K562 (cell line): Measurements from ENCODE around the gene FOXB2. TPM values are rescaled to one million over a fixed set of nuclear protein-coding genes. Genes with fewer than 3 reads are reported as not detected.

ENCODE experiments used
- CBFA2T3 ChIP-seq: fragments of 450-650 bp; IDR thresholded peaks from 2 replicates; pipeline ENCODE4 v1.6.1; 2017
- MCM7 ChIP-seq, 2 experiments: fragments of 450-650 bp; IDR thresholded peaks; 2 replicates each; pipeline ENCODE4 v1.6.1; 2016 to 2018
- PHB2 ChIP-seq: fragments of 450-650 bp; IDR thresholded peaks from 2 replicates; pipeline ENCODE4 v1.6.1; 2017; ENCODE audit warnings: low read depth
- RBM25 ChIP-seq: fragments of 200-400 bp; formaldehyde crosslinking; IDR thresholded peaks from 2 replicates; pipeline ENCODE4 v1.6.1; 2018; ENCODE audit warnings: low read length, low read depth, moderate library complexity; ENCODE audit not compliant: severe bottlenecking
- ZNF311 ChIP-seq: fragments of 250-450 bp; sonication (Bioruptor Pico); IDR thresholded peaks from 2 replicates; pipeline ENCODE4 v1.4.0; 2020; ENCODE audit warnings: mild to moderate bottlenecking, moderate library complexity
- polyA plus RNA-seq, 8 experiments: library from polyadenylated mRNA; depleted of rRNA in 4 of 8; stranded (reverse) in 5 of 8; unstranded in 3 of 8; fragments of >200 nt; fragmentation: Nextera tagmentation in 2 of 8; fragmentation: Illumina TruSeq in 1 of 8; extraction: Ambion mirVana in 2 of 8; extraction: Trizol in 1 of 8; gene quantifications; 2 replicates each; pipeline versions ENCODE4 v1.2.1 to v1.2.3, GENCODE V29; 2011 to 2014; ENCODE audit warnings: inconsistent platforms in 1 of 8, missing spikeins in 1 of 8
- total RNA-seq, 7 experiments: library from RNA; depleted of rRNA in 6 of 7; stranded (reverse); fragments of >200 nt in 6 of 7; fragmentation: Illumina TruSeq in 2 of 7; extraction: Trizol in 2 of 7; gene quantifications; 2 replicates each; pipeline versions ENCODE4 v1.2.1 to v1.2.3, GENCODE V29; 2011 to 2021; ENCODE audit warnings: low replicate concordance in 1 of 7
- TF ChIP-seq, protein P1 (sequence below): sonication (generic); formaldehyde crosslinking; IDR thresholded peaks from 2 replicates; pipeline ENCODE4 v1.8.0; 2022; ENCODE audit warnings: mild to moderate bottlenecking, low read depth, missing genetic modification reagents
- TF ChIP-seq, protein P2 (sequence below): fragments of 450-650 bp; IDR thresholded peaks from 2 replicates; pipeline ENCODE4 v1.6.1; 2018; ENCODE audit warnings: mild to moderate bottlenecking, low read depth; ENCODE audit not compliant: partially characterized antibody

Gene FOXB2
- total and polyA plus RNA-seq, 9 of the 15 experiments (the other 6 are each of a cell fraction or from before 2014, with no cell fraction given) = not detected

DNA sequence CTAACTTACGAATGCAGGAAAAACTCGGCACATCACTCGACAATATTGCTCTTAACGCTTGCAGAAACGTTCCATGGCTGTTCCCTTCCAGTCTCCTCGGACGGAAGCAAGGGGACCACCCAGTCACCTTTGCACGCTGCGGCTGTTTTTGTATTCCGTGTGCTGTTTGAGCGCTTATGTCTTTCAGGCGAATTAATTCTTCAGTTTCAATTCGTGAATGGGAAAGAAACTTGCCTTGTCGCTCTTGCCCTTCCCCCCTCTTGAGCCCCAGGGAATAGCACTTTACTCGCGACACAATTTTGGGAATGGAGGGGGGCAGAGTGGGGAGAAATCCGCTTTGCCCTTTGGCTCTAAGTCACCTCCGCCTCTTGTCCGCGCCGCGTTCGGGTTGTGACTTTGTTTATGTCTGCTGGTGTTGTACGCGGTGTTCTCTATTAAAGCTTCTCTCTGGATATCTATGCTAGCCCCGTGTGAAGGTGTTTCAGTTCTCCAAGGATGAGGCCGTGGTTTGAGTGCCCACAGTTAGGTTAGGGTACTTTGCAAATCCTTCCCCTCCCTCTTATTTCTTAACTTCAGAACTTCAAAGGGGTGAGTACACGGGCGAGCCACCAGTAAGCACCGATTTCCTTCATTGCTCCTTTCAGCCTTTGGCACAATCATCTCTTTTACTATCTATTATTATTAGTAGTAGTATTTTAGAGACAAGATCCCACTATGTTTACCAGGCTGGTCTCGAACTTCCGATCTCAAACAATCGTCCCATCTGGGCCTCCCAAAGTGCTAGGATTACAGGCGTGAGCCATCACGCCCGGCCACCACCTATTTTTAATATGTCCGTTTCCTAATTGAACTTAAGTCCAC is 2.7 kb downstream of the FOXB2 start (continued):
- TF ChIP-seq, protein P1, sequence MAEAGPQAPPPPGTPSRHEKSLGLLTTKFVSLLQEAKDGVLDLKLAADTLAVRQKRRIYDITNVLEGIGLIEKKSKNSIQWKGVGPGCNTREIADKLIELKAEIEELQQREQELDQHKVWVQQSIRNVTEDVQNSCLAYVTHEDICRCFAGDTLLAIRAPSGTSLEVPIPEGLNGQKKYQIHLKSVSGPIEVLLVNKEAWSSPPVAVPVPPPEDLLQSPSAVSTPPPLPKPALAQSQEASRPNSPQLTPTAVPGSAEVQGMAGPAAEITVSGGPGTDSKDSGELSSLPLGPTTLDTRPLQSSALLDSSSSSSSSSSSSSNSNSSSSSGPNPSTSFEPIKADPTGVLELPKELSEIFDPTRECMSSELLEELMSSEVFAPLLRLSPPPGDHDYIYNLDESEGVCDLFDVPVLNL (CRISPR knock-in tag) = no peak
- TF ChIP-seq, protein P2, sequence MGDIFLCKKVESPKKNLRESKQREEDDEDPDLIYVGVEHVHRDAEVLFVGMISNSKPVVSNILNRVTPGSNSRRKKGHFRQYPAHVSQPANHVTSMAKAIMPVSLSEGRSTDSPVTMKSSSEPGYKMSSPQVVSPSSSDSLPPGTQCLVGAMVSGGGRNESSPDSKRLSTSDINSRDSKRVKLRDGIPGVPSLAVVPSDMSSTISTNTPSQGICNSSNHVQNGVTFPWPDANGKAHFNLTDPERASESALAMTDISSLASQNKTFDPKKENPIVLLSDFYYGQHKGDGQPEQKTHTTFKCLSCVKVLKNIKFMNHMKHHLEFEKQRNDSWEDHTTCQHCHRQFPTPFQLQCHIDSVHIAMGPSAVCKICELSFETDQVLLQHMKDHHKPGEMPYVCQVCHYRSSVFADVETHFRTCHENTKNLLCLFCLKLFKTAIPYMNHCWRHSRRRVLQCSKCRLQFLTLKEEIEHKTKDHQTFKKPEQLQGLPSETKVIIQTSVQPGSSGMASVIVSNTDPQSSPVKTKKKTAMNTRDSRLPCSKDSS = no peak
- no peak for TF ChIP-seq CBFA2T3
- no peak for TF ChIP-seq ZNF311
- TF ChIP-seq MCM7 (IDR thresholded peaks at IDR 0.05) = no peak
- TF ChIP-seq RBM25 = no peak
- TF ChIP-seq PHB2 = no peak
